Tongue (tissue), 2 donors: Measurements from ENCODE around the gene TAOK3. TPM values are rescaled to one million over a fixed set of nuclear protein-coding genes. Genes with fewer than 3 reads are reported as not detected.

Experiments used
- DNase-seq: peaks from one replicate; pipeline ENCODE4 v3.0.0-alpha.2; 2015
- total RNA-seq: library from RNA; depleted of rRNA; stranded (reverse); fragments of >200 nt; gene quantifications from one replicate; pipeline ENCODE4 v1.2.3, GENCODE V29; 2014

TAOK3 gene
- total RNA-seq, 1 donor from 2014 or later: 28.9 TPM

- DNase-seq: peak; percentile 64
Observed at GRCh38 chr12:118190266-118190665, 182.4 kb downstream of the TAOK3 start.

- DNase-seq: peak; percentile 74
Observed at GRCh38 chr12:118189741-118190191, 182.9 kb downstream of the TAOK3 start.

GRCh38 chr12:118188690-118189371 is 183.9 kb downstream of the TAOK3 start:
- DNase-seq: peak; percentile 77

GRCh38 chr12:118187751-118188435 is 184.8 kb downstream of the TAOK3 start:
- peak; percentile 56 for DNase-seq

GRCh38 chr12:118185602-118186397 is 186.9 kb downstream of the TAOK3 start:
- no peak for DNase-seq

- peak; percentile 6 for DNase-seq
Observed at GRCh38 chr12:118183711-118184110, 189.0 kb downstream of the TAOK3 start.

GRCh38 chr12:118183155-118183554 is 189.6 kb downstream of the TAOK3 start:
- no peak for DNase-seq

- no peak for DNase-seq
Observed at GRCh38 chr12:118175823-118176447, 196.8 kb downstream of the TAOK3 start.

- no peak for DNase-seq
Observed at GRCh38 chr12:118166946-118167345, 205.8 kb downstream of the TAOK3 start.

- DNase-seq: peak; percentile 44
Observed at GRCh38 chr12:118164798-118165486, 207.8 kb downstream of the TAOK3 start.

GRCh38 chr12:118160536-118160935 is 212.2 kb downstream of the TAOK3 start:
- no peak for DNase-seq

- no peak for DNase-seq
Observed at GRCh38 chr12:118151755-118152154, 221.0 kb downstream of the TAOK3 start.

- DNase-seq: no peak
Observed at GRCh38 chr12:118150625-118151024, 222.1 kb downstream of the TAOK3 start.

- no peak for DNase-seq
Observed at GRCh38 chr12:118148287-118148686, 224.4 kb downstream of the TAOK3 start.

GRCh38 chr12:118145798-118146156 is 226.9 kb downstream of the TAOK3 start:
- no peak for DNase-seq

- DNase-seq: no peak
Observed at GRCh38 chr12:118145113-118145797, 227.5 kb downstream of the TAOK3 start.

- no peak for DNase-seq
Observed at GRCh38 chr12:118144499-118144898, 228.2 kb downstream of the TAOK3 start.

GRCh38 chr12:118140825-118141224 is 231.9 kb downstream of the TAOK3 start:
- DNase-seq: no peak

GRCh38 chr12:118137148-118137678 is 235.5 kb downstream of the TAOK3 start:
- DNase-seq: no peak

- peak; percentile 52 for DNase-seq
Observed at GRCh38 chr12:118136559-118137003, 236.1 kb downstream of the TAOK3 start.
